HEK293T (cell line): ENCODE data around the gene RNU1-1.
"Not testable (repeated sequence)": the region's sequence is repeated elsewhere in the genome, so short reads cannot be mapped to it uniquely, and the experiment has no call there.

Experiments
- CTCF ChIA-PET: fragments of 350-600 bp; formaldehyde crosslinking; extraction: SDS; loops from one replicate; lab custom pipeline; 2021; ENCODE audit warnings: antibody characterized with exemption, inconsistent platforms; lab: Yijun Ruan, JAX
- POLR2A ChIA-PET: fragments of 350-600 bp; formaldehyde crosslinking; extraction: SDS; loops from one replicate; lab custom pipeline; 2020; ENCODE audit warnings: antibody characterized with exemption, inconsistent platforms; lab: Yijun Ruan, JAX
- DNase-seq: peaks from one replicate; pipeline ENCODE4 v3.0.0; 2012; ENCODE audit warnings: mixed read lengths; ENCODE audit errors: extremely low spot score
- LEF1 ChIP-seq: fragments of 450-650 bp; IDR thresholded peaks from 2 replicates; pipeline ENCODE4 v1.6.1; 2017; ENCODE audit warnings: mild to moderate bottlenecking, borderline replicate concordance
- PKNOX1 ChIP-seq: fragments of 450-650 bp; IDR thresholded peaks from 2 replicates; pipeline ENCODE4 v1.6.1; 2016

Gene RNU1-1

GRCh38 chr1:16534829-16535456 is 20.9 kb upstream of the RNU1-1 start:
- CTCF ChIA-PET, DNase-seq, POLR2A ChIA-PET: not testable (repeated sequence)
- peak; percentile 58; the same call in 1 of the 2 replicates for TF ChIP-seq PKNOX1

GRCh38 chr1:16534239-16534828 is 20.2 kb upstream of the RNU1-1 start:
- POLR2A ChIA-PET, DNase-seq, CTCF ChIA-PET: not testable (repeated sequence)

GRCh38 chr1:16532235-16532991 is 18.3 kb upstream of the RNU1-1 start:
- CTCF ChIA-PET, DNase-seq, POLR2A ChIA-PET: not testable (repeated sequence)

- POLR2A ChIA-PET, DNase-seq, CTCF ChIA-PET: not testable (repeated sequence)
Measured at GRCh38 chr1:16528338-16528737, 14.3 kb upstream of the RNU1-1 start.

DNA sequence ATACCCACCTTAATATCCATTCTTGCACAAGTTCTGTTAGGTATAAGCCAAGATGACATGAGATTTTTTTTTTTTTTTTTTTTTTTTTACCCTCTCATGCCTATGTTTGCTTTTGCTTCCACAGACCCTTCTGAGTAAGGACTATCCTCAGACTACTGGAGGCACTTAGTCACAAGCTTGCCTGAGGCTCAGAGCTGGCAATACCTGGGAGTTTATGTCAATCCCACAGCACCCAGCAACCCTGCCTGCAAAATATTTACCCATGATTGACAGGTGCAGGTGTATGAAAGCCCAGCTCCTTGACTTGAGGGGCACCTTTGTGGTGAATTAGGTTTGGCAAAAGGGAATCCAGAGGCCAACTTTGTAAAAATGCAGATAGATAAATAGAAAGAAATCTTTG is 11.7 kb upstream of the RNU1-1 start:
- DNase-seq, POLR2A ChIA-PET, CTCF ChIA-PET: not testable (repeated sequence)

DNA sequence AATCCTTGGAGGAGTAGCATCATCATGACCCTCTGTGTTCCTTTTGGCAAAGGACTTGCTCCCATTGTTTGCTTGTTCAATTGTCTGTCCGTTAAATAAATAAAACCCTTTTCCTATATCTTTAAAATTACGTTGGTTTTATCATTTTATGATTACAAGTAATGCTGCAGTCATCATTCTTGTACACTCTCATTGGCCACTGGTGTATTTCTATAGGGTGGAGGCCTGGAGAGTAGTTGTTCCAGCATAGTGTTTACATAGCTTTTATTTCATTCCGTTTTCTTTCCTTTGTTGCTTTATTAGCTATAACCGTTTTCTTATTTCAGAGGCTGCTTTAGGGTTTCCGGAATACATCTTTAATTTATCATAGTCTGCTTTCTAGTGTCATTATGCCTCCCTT is 7.6 kb upstream of the RNU1-1 start:
- DNase-seq, CTCF ChIA-PET, POLR2A ChIA-PET: not testable (repeated sequence)

DNA sequence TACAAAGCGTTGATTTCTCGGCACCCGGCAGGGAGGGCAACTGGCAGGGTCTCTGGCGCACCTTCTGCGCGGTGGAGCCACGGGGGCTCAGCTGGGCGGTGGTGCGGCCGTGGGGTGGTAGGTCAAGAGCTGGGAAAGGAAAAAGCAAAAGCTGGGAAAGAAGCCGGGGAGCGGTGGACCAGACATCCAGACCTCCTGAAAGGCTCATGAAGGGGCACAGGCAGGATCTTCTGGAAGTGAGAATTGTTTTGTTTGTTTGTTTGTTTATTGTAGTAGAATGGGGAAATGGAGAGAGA is 7.2 kb upstream of the RNU1-1 start:
- DNase-seq = no peak
- POLR2A ChIA-PET = no interaction called here
- TF ChIP-seq LEF1 = no peak

DNA sequence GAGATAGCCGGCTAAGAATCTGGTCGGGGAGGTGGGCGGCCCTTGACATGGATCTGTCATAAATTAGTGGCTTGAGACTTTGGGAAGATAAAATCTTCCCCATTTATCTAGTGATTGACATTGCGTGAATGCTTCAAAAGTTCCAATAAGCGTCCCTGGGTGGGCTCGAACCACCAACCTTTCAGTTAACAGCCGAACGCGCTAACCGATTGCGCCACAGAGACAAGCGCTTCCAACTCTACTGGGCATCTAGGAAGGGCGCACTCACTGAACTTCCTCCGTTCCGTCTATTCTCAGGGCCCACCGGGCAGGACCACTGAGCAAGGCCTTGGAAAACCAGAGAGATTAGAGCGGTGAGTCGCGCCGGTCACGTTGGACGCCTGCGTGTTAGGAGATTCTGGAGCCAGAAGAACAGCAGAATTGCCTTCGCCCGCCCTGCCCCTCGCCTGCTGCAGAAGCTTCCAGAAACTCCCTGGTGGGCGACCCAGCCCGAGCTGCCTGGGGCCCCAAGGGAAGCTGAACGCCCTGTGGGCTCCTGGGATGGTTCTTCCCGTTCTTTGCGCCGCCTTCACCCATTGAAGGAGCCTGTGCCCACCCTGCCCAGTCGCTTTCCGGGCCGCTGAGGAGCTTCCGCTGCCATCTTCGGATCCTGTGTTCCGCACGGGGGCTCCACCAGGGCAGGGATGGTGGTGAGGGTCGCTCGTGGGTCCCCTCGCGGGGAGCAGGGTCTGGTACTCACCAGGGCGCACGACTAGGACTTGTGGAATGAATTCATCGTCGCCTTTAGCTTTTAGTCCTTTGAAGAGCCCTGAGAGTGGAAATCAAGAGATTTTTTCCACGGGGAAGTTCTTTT is 6.6 kb upstream of the RNU1-1 start:
- POLR2A ChIA-PET, CTCF ChIA-PET, DNase-seq: not testable (repeated sequence)

More for the DNA sequence above, 7.2 kb upstream of the RNU1-1 start:
- CTCF ChIA-PET = no interaction called here

DNA sequence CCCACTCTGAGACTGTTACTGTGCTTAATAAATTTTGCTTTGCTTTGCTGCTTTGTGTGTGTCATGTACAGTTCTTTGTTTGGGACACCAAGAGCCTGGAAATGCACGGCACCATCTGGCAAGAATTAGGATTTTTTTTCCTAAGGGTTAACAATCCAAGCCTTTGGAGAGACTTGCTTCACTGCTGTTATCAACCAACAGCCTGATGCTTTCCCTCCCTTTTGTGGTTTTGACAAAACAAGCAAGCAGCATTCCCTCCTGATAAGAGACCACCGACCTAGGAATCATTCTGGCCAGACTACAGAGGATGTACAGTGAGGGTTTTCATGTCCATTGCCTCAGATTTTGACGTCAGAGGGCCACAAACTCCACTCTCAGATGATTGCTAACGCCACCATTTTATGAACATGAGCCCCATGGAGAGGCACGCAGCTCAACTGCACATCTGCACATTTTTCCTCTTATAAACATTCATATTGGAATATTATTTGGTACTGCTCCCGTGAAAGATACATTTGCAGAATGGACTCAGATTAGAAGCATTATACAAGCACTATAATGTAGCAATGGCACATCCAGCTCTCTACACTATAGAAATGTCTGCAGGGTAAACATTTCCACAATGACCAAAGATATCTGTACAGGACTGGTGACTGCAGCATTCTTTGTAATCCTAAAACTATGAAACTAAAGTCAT is 5.3 kb upstream of the RNU1-1 start:
- POLR2A ChIA-PET, DNase-seq, CTCF ChIA-PET: not testable (repeated sequence)

GRCh38 chr1:16518913-16519254 is 4.8 kb upstream of the RNU1-1 start:
- POLR2A ChIA-PET, CTCF ChIA-PET, DNase-seq: not testable (repeated sequence)

DNA sequence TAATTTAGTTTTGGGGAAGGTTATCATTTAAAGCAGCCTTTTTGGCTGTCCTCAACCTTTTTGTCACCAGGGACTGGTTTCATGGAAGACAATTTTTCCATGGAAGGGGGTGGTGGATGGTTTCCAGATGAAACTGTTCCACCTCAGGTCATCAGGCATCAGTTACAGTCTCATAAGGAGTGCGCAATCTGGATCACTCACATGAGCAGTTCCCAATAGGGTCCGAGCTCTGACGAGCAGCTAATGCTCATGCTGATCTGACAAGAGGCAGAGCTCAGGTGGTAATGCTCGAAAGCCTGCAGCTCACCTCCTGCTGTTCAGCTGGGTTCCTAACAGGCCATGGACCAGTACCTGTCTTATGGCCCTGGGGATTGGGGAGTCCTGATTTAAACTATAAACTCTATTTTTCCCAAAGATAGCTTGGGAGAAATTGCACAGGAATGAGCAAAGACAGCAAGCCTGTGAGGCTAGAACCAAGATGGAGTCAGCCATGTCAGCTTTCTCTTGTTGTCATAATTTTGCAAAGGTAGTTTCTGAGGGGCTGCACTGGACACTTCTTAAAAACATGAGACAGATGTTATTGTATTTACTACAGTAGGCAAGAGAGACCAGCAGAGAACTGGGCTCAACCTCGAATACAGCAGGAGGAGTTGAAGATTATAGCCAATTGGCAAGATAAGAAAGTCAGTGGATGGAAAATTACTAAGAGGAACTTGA is 2.8 kb upstream of the RNU1-1 start:
- CTCF ChIA-PET, DNase-seq, POLR2A ChIA-PET: not testable (repeated sequence)

DNA sequence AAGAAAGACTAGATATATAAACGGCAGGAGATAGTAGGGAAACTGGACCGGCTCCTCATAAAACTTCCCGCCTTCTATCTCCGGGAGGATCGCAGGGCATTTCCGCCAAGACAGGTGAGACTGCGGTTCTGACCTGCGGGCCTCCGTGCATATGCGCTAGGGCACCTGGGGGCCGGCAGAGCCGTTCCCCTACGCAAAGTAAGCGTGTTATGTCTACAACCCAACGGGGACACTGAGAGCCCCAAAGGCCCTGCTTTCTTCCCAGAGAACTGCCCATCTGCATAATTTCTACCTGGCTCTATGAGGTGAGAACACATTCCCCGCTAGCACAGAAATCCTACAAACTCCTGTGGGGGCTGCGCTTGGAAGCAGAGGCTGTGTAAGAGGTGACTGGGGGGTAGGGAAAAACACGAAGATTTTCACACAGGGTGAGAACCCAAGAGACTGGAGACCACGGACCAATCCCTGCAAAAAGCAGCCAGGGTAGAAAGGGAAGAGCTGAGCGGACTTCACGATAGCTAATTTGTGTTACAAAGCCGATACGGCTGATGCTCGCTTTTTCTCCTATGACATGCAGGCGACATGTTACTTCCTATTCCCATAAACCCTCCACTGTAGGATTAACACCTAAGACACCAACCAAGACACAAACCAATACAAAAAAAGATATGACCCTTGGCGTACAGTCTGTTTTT is 526 bp downstream of the RNU1-1 start:
- peak; percentile 23 for DNase-seq
- CTCF ChIA-PET = not testable (repeated sequence)
- POLR2A ChIA-PET = interaction anchor here (0.7 kb wide), 1 partner anchor 46 kb away, joined by 3 read pairs; no protein-coding TSS in a partner anchor

- POLR2A ChIA-PET, CTCF ChIA-PET, DNase-seq: not testable (repeated sequence)
Measured at GRCh38 chr1:16512624-16513411, 1.3 kb downstream of the RNU1-1 start.

DNA sequence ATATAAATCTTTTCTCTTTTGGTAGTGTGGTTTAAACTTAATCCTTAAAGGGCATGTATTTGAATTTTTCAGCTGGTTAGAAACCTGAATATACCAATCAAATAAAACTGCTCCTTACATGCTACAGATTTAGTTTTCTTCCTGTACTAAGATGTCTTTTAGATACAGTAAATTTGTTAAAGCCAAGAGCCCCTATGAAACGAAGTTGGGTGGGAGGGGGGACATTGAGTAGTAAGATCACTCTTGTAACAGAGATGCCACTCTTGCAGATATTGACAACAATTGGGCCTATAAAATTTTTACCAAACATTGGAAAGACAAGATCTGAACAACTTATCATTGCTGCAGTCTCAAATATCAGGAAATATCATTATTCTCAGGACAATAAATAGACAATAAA is 2.2 kb downstream of the RNU1-1 start:
- CTCF ChIA-PET, POLR2A ChIA-PET, DNase-seq: not testable (repeated sequence)

- DNase-seq, CTCF ChIA-PET, POLR2A ChIA-PET: not testable (repeated sequence)
Measured at GRCh38 chr1:16508861-16509445, 5.1 kb downstream of the RNU1-1 start.
